ENCODE data around the gene CYP17A1. TPM values are rescaled to one million over a fixed set of nuclear protein-coding genes. Genes with fewer than 3 reads are reported as not detected.

CYP17A1 gene
- total and polyA plus RNA-seq, 10 of the 15 experiments (the other 5 are each of a cell fraction or from before 2014, with no cell fraction given): 2.1 TPM; not detected in 9

GRCh38 chr10:102813017-102813541, 24.1 kb downstream of the CYP17A1 start:
- in situ Hi-C loops (cut with MboI): no loop called here
- CTCF ChIA-PET: no interaction called here
- Histone ChIP-seq H3K27me3 (replicated peaks in 1 of 2; ENCODE audit: control insufficient read depth in 2 of 2, insufficient read depth in 2 of 2, low read length in 1 of 2) (no peaks in the 10 kb centered on the region), H3K27ac (ENCODE audit: control insufficient read depth, insufficient read depth) (no peak overlapping the region), H3K36me3 (ENCODE audit: control insufficient read depth in 2 of 2, insufficient read depth in 2 of 2, low read length in 1 of 2) (peaks cover 18 to 22% of the 10 kb centered on the region in 2 experiments), H3K9me3 (replicated peaks; ENCODE audit: control insufficient read depth, insufficient read depth, low read length) (no peaks in the 10 kb centered on the region), H3K79me2 (ENCODE audit: control insufficient read depth, insufficient read depth, low read length) (no peaks in the 10 kb centered on the region), H3K4me2 (ENCODE audit: control insufficient read depth, insufficient read depth) (no peak overlapping the region), H3K4me3 (no peak overlapping the region), H2AFZ (ENCODE audit: control insufficient read depth, low read depth, low read length) (no peak overlapping the region), H4K20me1 (ENCODE audit: control insufficient read depth, insufficient read depth) (no peaks in the 10 kb centered on the region), H3K9ac (ENCODE audit: control insufficient read depth, insufficient read depth, low read length) (no peak overlapping the region), H3K4me1 (ENCODE audit: control insufficient read depth, insufficient read depth, low read length) (peaks cover 3% of the 10 kb centered on the region)
- RAD21 ChIA-PET (ENCODE audit: unreplicated experiment): interaction anchor here (1.2 kb wide), 1 partner anchor 60 kb away, joined by 3 read pairs; no protein-coding TSS in a partner anchor
- POLR2A ChIA-PET: no interaction called here
- no peak for ATAC-seq
- no peak for FAIRE-seq
- no TSS peak for BruUV-seq (replicated peaks)
- DNase-seq (ENCODE audit: low read depth, low spot score): no peak
- no peak for TF ChIP-seq TBL1XR1 (IDR thresholded peaks at IDR 0.05; ENCODE audit: low read depth, low read length)
- TF ChIP-seq SREBF2 (IDR thresholded peaks at IDR 0.05; ENCODE audit: low read length): no peak
- no peak for TF ChIP-seq KDM1A (IDR thresholded peaks at IDR 0.05; ENCODE audit: borderline replicate concordance)
- TF ChIP-seq CBFB (IDR thresholded peaks at IDR 0.05; ENCODE audit: low read depth): no peak
- TF ChIP-seq ASH2L (IDR thresholded peaks at IDR 0.05; ENCODE audit: borderline replicate concordance, low read depth): no peak
- no peak for TF ChIP-seq ATF2 (IDR thresholded peaks at IDR 0.05; ENCODE audit: low read length)
- TF ChIP-seq PML (IDR thresholded peaks at IDR 0.05; ENCODE audit: low read length): no peak
- TF ChIP-seq POLR2AphosphoS2 (IDR thresholded peaks at IDR 0.05; ENCODE audit: low read depth, low read length): no peak
- SMC1A ChIA-PET (ENCODE audit: uncharacterized antibody, unreplicated experiment): no interaction called here
- intact Hi-C loops (cut with micrococcal nuclease; ENCODE audit: unreplicated experiment): no loop called here
- WGBS (ENCODE audit: insufficient coverage, insufficient replicate concordance, low lambda C conversion rate, missing lambda C conversion rate): 93% methylated on average over 17 of the region's 17 CpGs

All from GM12878 (cell line).